Measurements from ENCODE around the gene CEBPB.

The CEBPB gene

GRCh38 chr20:50231854-50232253 lies 41.2 kb downstream of the CEBPB start:
- no peak for DNase-seq

- no peak for DNase-seq
These were observed 42.2 kb downstream of the CEBPB start for GRCh38 chr20:50232651-50233324.

- no peak for DNase-seq
These were observed 42.9 kb downstream of the CEBPB start for GRCh38 chr20:50233325-50234212.

DNA sequence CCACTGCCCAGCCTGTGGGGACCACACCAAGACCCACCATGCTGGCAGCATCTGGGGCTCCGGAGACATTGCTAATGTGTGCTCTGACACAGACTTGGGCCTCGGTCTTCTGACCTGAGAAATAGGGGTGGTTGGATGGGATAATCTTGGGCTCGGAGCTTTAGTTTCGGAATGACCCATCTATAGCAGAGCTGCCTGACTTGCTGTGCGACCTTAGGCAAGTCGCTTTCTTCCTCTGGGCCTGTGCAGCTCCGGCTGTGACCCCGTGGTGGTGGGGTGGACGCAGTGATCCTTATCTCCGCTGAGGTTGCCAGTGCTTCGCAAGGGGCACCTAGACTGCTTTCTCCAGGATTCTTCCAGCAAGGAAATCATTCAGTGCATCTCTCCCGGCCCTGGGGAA lies 43.7 kb downstream of the CEBPB start:
- no peak for DNase-seq

GRCh38 chr20:50237349-50237748 lies 46.7 kb downstream of the CEBPB start:
- DNase-seq, result no peak

GRCh38 chr20:50238081-50238800 lies 47.6 kb downstream of the CEBPB start:
- no peak for DNase-seq

- DNase-seq, result no peak
These were observed 49.5 kb downstream of the CEBPB start for GRCh38 chr20:50240092-50240491.

GRCh38 chr20:50242178-50242514 lies 51.5 kb downstream of the CEBPB start:
- DNase-seq, result no peak

All from NCI-H187 (cell line).